Heart right ventricle (tissue), 16 donors: ENCODE measurements around the gene MREG. TPM values are rescaled to one million over a fixed set of nuclear protein-coding genes. Genes with fewer than 3 reads are reported as not detected.
A peak's percentile ranks its signal among the peaks of the same experiment; 100 is the strongest.
"Not testable (repeated sequence)": the region's sequence is repeated elsewhere in the genome, so short reads cannot be mapped to it uniquely, and the experiment has no call there.

Experiments
- ATAC-seq, 8 donors: fragments of 200-7000 bp; cut with Tn5 transposase; one replicate each; pipeline ENCODE4 v1.9.1; 2020; ENCODE audit warnings: mild to moderate bottlenecking in 8 of 8, moderate library complexity in 8 of 8, moderate number of reproducible peaks in 1 of 8
- DNase-seq, 2 donors: peaks; one replicate each; pipeline ENCODE4 v3.0.0-alpha.2; 2020
- H3K27ac ChIP-seq, 10 donors: fragments of 200-600 bp; sonication (generic) in 2 of 10; one replicate each; pipeline versions ENCODE4 v1.5.0 to v1.8.0; 2020 to 2022; ENCODE audit warnings: mild to moderate bottlenecking in 3 of 10
- H3K27me3 ChIP-seq, 7 donors: fragments of 200-600 bp; one replicate each; pipeline ENCODE4 v1.8.0; 2021 to 2022; ENCODE audit warnings: mild to moderate bottlenecking in 2 of 7
- H3K36me3 ChIP-seq, 9 donors: fragments of 200-600 bp; sonication (generic) in 1 of 9; one replicate each; pipeline versions ENCODE4 v1.5.0 to v1.8.0; 2020 to 2022; ENCODE audit warnings: mild to moderate bottlenecking in 2 of 9
- H3K4me1 ChIP-seq, 9 donors: fragments of 200-600 bp; sonication (generic) in 1 of 9; one replicate each; pipeline versions ENCODE4 v1.5.0 to v1.8.0; 2020 to 2022; ENCODE audit warnings: mild to moderate bottlenecking in 4 of 9
- H3K4me3 ChIP-seq, 10 donors: fragments of 200-600 bp; sonication (generic) in 2 of 10; one replicate each; pipeline versions ENCODE4 v1.5.0 to v1.8.0; 2020 to 2022; ENCODE audit warnings: mild to moderate bottlenecking in 7 of 10, moderate library complexity in 2 of 10
- H3K9me3 ChIP-seq, 11 donors: fragments of 200-600 bp in 10 of 11; sonication (generic) in 2 of 11; one replicate each; pipeline versions ENCODE4 v1.5.0 to v1.8.0; 2013 to 2022; ENCODE audit warnings: mild to moderate bottlenecking in 2 of 11, control low read depth in 1 of 11, moderate library complexity in 1 of 11
- WGBS, 2 donors: extraction: QIAGEN DNeasy Blood & Tissue Kit; methylation state at CpG; one replicate each; pipeline ENCODE4 v1.1.7; 2013; ENCODE audit warnings: inconsistent platforms in 1 of 2; 5-methylcytosine and 5-hydroxymethylcytosine counted together
- intact Hi-C, 10 donors: fragments of 100-400 bp; cut with DNase I; formaldehyde crosslinking; loops; one replicate each; pipeline versions ENCODE4 v1.11.1 to v1.14.2; 2022
- polyA plus RNA-seq, 2 donors: library from polyadenylated mRNA; stranded (reverse); fragments of 200-250 nt; gene quantifications; one replicate each; pipeline ENCODE4 v1.2.3, GENCODE V29; 2013
- total RNA-seq, 10 donors: library from RNA; stranded (reverse); fragmentation: NEBNext Ultra II Directional in 3 of 10; extraction: Animal tissue kit (Norgen Biotek cat#: 25700) in 3 of 10; gene quantifications; one replicate each; pipeline versions ENCODE4 v1.2.1 to v1.2.4, GENCODE V29; 2021 to 2023
- TF ChIP-seq, protein P1 (sequence below), 9 donors: fragments of 200-600 bp; sonication (generic) in 2 of 9; IDR thresholded peaks; one replicate each; pipeline versions ENCODE4 v1.5.0 to v1.8.0; 2021 to 2022; ENCODE audit warnings: antibody characterized with exemption in 9 of 9, mild to moderate bottlenecking in 5 of 9, moderate library complexity in 1 of 9
- donor health status: Arrhythmogenic right ventricular cardiomyopathy.
- donor health status: ischemic (EF 13 %, LVEDD 7.1; RV severe dilation, severe dysfunction).
- donor health status: healthy with polysubstance abuse.
- donor health status: DM: no; HTN: yes; CAD: no.
- donor health status: DM: no; HTN: no; CAD: no.
- donor health status: ischemic (EF 25% LVEDD 6.9; RV normal size, moderate dysfunction).
- donor health status: ischemic (EF 25% LVEDD 5.7; RV mildly dilated, moderate dysfunction).
- donor health status: healthy.
- donor health status: DM: yes; HTN: yes; CAD: no.
- donor health status: Ischemic cardiomyopathy.
- donor health status: ischemic (EF 35%, LVEDD 5.7; RV mildly dilated, moderate dysfunction).
- donor health status: nonischemic (EF 11% LVEDD 7.7; RV severe dilation, severe dysfunction).
- donor health status: DM: yes; HTN: yes; CAD: no.
- donor health status: PGD.
- donor health status: ischemic (EF 29% LVEDD 5.4; RV normal size, mild dysfunction).
- donor health status: nonischemic (EF 23%, LVEDD 6.1; RV moderate dilation, normal function).

The MREG gene
- total and polyA plus RNA-seq, 12 donors, result 0.13 to 1.5 (median 0.38) TPM

DNA sequence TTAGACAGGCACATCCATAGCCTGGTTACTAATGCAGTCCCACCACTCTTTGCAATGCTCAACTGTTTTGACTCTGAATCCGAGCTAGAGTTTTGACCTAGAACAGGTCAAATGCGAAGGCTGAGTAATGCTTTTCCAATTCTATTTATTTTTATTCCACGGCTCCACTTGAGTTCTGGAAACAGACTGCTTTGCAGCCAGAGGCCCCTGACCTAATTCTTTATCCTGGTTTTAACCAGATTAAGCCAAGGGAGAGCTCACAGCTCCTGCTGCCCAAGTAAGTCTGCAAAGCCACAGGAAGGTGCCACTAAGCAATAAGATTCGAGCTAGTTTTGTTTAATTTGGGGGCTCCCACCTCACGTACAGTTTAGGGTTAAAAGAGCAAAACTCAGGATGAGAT lies 51.4 kb downstream of the MREG start:
- no peak overlapping the region for H3K4me3 ChIP-seq
- no peak overlapping the region for H3K27ac ChIP-seq
- no peaks in the 10 kb centered on the region for H3K9me3 ChIP-seq
- intact Hi-C loops, result loop anchor here in 1 of 10 donors (1.0 kb wide), 1 partner anchor 8 kb away; no protein-coding TSS in a partner anchor
- DNase-seq (no peak), ATAC-seq (peak in 1 of 8 donors; percentile 37)
- no peaks in the 10 kb centered on the region for H3K4me1 ChIP-seq
- H3K36me3 ChIP-seq, result no peaks in the 10 kb centered on the region
- H3K27me3 ChIP-seq, result no peaks in the 10 kb centered on the region
- TF ChIP-seq, protein P1, sequence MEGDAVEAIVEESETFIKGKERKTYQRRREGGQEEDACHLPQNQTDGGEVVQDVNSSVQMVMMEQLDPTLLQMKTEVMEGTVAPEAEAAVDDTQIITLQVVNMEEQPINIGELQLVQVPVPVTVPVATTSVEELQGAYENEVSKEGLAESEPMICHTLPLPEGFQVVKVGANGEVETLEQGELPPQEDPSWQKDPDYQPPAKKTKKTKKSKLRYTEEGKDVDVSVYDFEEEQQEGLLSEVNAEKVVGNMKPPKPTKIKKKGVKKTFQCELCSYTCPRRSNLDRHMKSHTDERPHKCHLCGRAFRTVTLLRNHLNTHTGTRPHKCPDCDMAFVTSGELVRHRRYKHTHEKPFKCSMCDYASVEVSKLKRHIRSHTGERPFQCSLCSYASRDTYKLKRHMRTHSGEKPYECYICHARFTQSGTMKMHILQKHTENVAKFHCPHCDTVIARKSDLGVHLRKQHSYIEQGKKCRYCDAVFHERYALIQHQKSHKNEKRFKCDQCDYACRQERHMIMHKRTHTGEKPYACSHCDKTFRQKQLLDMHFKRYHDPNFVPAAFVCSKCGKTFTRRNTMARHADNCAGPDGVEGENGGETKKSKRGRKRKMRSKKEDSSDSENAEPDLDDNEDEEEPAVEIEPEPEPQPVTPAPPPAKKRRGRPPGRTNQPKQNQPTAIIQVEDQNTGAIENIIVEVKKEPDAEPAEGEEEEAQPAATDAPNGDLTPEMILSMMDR (IDR thresholded peaks at IDR 0.05), result no peak
- WGBS, 2 donors, result 78 to 82% methylated on average over 5 of the region's 5 CpGs

DNA sequence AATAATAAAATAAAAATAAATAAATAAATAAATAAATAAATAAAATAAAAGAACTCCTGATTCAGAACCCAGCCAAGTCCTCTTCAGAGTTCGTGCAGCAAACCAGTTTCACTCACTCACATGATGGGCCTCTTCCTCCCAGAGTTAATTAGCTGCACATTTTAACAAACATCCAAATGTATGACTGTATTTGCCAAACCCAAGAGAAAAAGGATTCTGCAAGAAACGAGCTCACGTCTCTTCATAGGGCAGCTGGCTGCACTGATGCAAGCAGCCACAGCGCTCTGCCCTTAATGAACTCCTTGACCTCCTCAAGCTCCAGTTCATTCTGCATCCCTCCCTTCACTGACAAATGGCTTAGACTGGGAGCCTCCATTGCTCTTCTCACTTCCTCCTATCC lies 55.1 kb downstream of the MREG start:
- Histone ChIP-seq H3K4me1 (no peaks in the 10 kb centered on the region), H3K27ac (no peak overlapping the region), H3K27me3 (no peaks in the 10 kb centered on the region), H3K9me3 (no peaks in the 10 kb centered on the region), H3K36me3 (no peaks in the 10 kb centered on the region), H3K4me3 (no peak overlapping the region)
- intact Hi-C loops, result loop anchor here in 1 of 10 donors (10.0 kb wide), 1 partner anchor 57 kb away; the partner anchor contains the start of gene MREG
- no peak for DNase-seq
- TF ChIP-seq, protein P1 (IDR thresholded peaks at IDR 0.05), result no peak
- no peak for ATAC-seq
- 87% methylated on average over 4 of the region's 4 CpGs for WGBS, 2 donors

DNA sequence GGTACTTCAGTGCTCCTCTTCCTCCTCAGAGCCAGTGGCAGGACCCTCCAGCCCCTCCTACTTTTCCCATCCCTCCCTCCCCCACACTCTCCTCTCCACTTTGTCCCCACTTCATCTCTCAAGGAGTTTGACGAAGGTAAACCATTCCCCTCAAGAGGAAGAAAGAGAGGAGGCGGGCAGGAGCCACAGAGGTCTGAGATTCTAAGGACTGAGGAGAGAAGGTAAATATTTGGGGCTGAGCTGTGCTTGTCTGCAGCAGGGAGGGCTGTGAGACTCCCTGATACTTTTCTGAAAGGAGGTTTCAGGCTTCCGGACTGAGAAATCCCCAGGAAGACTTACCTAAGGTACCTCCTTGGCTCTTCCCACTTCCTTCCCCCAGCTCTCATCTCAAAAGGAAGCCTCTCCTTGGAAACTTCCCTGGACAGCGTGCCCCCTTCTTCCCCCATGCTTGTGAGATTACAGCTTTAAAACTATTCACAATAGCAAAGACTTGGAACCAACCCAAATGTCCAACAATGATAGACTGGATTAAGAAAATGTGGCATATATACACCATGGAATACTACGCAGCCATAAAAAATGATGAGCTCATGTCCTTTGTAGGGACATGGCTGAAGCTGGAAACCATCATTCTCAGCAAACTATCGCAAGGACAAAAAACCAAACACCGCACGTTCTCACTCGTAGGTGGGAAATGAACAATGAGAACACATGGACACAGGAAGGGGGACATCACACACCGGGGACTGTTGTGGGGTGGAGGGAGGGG lies 55.8 kb downstream of the MREG start:
- not testable (repeated sequence) for DNase-seq, H3K27me3 ChIP-seq, H3K27ac ChIP-seq, H3K4me1 ChIP-seq, ATAC-seq, H3K9me3 ChIP-seq, H3K4me3 ChIP-seq, H3K36me3 ChIP-seq
- intact Hi-C loops, result loop anchor here in 1 of 10 donors (10.0 kb wide), 1 partner anchor 57 kb away; the partner anchor contains the start of gene MREG
- WGBS, 2 donors, result 88 to 89% methylated on average over 10 of the region's 10 CpGs

DNA sequence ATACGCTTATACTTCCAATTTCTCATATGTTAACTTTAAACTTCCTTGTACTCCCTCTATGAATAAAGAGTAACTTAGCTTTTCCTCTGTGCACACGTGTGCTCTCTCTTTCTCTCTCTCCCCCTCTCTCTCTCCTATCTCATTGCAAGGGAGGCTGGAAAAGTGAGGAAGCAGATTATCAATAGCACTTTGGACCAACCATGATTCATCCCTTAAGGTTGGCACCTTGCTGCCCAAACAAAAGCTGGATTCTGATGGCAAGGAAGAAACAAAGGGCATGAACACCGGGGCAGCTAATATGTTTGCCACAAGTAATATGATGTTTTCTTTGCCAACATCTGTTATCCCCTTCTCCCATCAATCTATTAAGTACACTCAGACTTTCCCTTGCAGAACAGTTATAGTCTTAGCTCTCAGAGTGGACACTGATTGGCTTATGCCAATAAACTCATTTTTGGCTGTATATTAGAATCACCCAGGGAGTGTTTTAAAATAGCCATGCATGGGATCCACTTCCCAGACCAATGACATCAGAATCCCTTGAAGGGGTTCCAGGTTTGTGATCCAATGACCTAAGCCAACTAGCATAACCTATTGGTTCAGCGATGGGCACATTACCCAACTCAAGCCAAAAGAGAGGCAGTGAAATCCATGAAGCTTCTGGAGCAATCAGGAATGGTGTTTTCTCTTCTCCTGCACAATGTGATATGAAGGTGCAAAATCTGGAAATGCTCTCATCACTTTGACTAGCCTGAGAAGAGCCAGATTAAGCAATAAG lies 60.3 kb downstream of the MREG start:
- TF ChIP-seq, protein P1 (IDR thresholded peaks at IDR 0.05), result no peak
- no peaks in the 10 kb centered on the region for H3K9me3 ChIP-seq
- 82 to 83% methylated on average over 4 of the region's 4 CpGs for WGBS, 2 donors
- DNase-seq (no peak), ATAC-seq (no peak)
- no peaks in the 10 kb centered on the region for H3K36me3 ChIP-seq
- no peak overlapping the region for H3K4me3 ChIP-seq
- H3K27ac ChIP-seq, result no peak overlapping the region
- H3K4me1 ChIP-seq, result no peaks in the 10 kb centered on the region
- intact Hi-C loops, result loop anchor here in 2 of 10 donors (5.0 to 10.0 kb wide), 2 partner anchors 62 to 69 kb away; partner anchors contain the start of gene MREG (in 1 of the 2)
- H3K27me3 ChIP-seq, result no peaks in the 10 kb centered on the region
